ENCODE results near the gene MARK3. TPM values are rescaled to one million over a fixed set of nuclear protein-coding genes. Genes with fewer than 3 reads are reported as not detected.
A peak's percentile ranks its signal among the peaks of the same experiment; 100 is the strongest.

The MARK3 gene
- total RNA-seq, 1 experiment from 2014 or later, result 189 TPM

DNA sequence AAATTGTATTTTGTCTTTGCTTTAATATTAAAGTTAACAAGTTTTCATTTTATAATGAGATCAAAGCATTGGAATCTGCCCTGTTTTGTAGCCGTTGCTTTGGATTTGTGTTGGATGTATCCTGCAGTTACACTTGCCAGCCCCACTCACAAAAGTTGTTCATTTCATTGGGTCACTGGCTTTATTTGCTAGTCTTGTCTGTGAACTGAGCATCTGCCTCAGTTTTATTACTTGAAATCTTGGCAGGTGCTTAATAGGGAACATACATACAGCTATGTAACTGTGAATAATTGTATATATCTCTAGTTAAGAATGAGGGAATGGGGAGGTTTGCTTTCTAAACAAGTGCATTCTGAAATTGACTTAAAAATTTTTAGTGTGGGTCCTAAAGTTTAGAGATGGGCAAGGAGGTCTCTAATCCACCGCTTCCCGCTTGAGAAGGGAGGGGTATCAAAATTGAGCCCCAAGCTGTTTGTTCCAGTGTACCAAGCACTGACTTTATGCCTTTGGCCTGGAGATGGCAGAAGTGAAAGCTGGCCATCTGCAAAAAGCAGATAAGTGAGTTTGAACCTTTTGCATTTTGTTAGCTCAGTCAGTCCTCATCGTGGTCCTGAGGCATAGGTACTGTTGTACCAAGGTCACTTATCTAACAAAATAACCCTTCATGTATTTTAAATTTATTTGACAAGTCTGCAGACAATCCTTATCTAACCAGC is 41.9 kb upstream of the MARK3 start:
- H3K27ac ChIP-seq, result 0 out of 2 replicates have a peak overlapping the region, but pooled peaks have one; percentile 5
- TF ChIP-seq, protein P1, sequence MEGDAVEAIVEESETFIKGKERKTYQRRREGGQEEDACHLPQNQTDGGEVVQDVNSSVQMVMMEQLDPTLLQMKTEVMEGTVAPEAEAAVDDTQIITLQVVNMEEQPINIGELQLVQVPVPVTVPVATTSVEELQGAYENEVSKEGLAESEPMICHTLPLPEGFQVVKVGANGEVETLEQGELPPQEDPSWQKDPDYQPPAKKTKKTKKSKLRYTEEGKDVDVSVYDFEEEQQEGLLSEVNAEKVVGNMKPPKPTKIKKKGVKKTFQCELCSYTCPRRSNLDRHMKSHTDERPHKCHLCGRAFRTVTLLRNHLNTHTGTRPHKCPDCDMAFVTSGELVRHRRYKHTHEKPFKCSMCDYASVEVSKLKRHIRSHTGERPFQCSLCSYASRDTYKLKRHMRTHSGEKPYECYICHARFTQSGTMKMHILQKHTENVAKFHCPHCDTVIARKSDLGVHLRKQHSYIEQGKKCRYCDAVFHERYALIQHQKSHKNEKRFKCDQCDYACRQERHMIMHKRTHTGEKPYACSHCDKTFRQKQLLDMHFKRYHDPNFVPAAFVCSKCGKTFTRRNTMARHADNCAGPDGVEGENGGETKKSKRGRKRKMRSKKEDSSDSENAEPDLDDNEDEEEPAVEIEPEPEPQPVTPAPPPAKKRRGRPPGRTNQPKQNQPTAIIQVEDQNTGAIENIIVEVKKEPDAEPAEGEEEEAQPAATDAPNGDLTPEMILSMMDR (conservative IDR thresholded peaks at IDR 0.05), result no peak
- no peak for TF ChIP-seq EZH2 (IDR thresholded peaks at IDR 0.05; ENCODE audit: low read depth)
- no TSS peak for BruUV-seq (replicated peaks)
- peaks cover 29% of the 10 kb centered on the region for H3K79me2 ChIP-seq (ENCODE audit: low read depth)
- POLR2A ChIA-PET (ENCODE audit: unreplicated experiment), result interaction anchor here (0.6 to 0.8 kb wide), 3 partner anchors 12 to 172 kb away, joined by 3 to 8 read pairs (median 8); no protein-coding TSS in a partner anchor
- no peak overlapping the region for H3K4me2 ChIP-seq
- CTCF ChIA-PET, result interaction anchor here (0.5 kb wide), 1 partner anchor 48 kb away, joined by 7 read pairs; no protein-coding TSS in a partner anchor
- H3F3A ChIP-seq (ENCODE audit: insufficient read depth, low read depth), result peaks cover 99% of the 10 kb centered on the region
- peaks cover 3% of the 10 kb centered on the region; the same call in 1 of the 2 replicates for H3K4me1 ChIP-seq (replicated peaks; ENCODE audit: insufficient read depth)
- no peak for DNase-seq
- H3K4me3 ChIP-seq, result no peak overlapping the region
- H3K9me3 ChIP-seq (ENCODE audit: insufficient read depth, low read depth), result no peaks in the 10 kb centered on the region
- H4K20me1 ChIP-seq (ENCODE audit: insufficient read depth), result peaks cover 72% of the 10 kb centered on the region
- no peaks in the 10 kb centered on the region for H3K9me2 ChIP-seq (ENCODE audit: insufficient read depth)
- intact Hi-C loops (cut with micrococcal nuclease; ENCODE audit: unreplicated experiment), result no loop called here
- peaks cover 64% of the 10 kb centered on the region for H3K36me3 ChIP-seq (ENCODE audit: low read depth)
- no peaks in the 10 kb centered on the region for H3K27me3 ChIP-seq (ENCODE audit: insufficient read depth, low read depth)
- no peak overlapping the region for H2AFZ ChIP-seq

DNA sequence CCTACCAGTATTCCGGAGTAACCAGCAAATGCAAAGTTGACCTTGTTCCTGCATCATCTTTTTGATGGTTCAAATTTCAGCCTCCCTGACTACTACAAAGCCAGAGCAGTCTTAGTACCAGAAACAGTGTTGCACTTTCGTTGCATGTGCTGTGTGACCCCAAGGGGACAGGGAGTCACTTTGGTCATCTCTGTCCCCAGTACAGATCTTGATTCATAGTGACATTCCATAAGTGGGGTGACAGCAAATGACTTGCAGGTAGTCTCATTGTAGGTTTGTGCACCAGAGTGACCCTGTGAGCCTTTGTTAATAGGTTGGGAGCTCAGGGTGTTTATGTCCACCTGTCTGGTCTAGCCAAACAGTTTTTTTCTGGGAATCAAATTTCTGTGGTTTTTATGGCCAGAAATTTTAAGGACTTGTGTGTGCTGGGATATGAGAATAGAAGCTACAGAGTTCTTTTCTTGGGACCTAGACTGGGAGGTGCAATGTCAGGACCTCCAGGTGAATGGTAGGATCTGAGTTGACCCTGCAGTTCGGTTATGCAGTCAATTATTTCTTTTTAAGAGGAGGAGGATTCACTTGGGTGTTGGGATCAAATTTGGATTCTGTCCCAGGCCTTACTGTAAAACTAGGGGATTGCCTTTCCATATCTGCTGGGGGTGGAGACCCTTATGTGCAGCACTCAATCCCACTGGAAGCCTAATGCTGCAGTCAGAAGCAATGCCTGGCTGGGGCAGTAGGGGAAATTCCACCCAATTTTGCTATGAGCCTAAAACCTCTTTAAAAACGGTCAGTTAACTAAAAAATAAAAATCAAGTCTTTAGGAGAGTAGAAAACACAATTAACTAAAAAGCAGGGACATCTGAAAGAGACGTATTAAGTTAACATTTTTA is 41.1 kb upstream of the MARK3 start:
- BruUV-seq (replicated peaks), result no TSS peak
- H3K27me3 ChIP-seq (ENCODE audit: insufficient read depth, low read depth), result no peaks in the 10 kb centered on the region
- H3K9me2 ChIP-seq (ENCODE audit: insufficient read depth), result no peaks in the 10 kb centered on the region
- H2AFZ ChIP-seq, result no peak overlapping the region
- peaks cover 21% of the 10 kb centered on the region for H3K79me2 ChIP-seq (ENCODE audit: low read depth)
- intact Hi-C loops (cut with micrococcal nuclease; ENCODE audit: unreplicated experiment), result no loop called here
- peaks cover 6% of the 10 kb centered on the region; the same call in 1 of the 2 replicates for H3K4me1 ChIP-seq (replicated peaks; ENCODE audit: insufficient read depth)
- H3K27ac ChIP-seq, result peak overlapping the region; percentile 5; the same call in 1 of the 2 replicates
- H3K36me3 ChIP-seq (ENCODE audit: low read depth), result peaks cover 56% of the 10 kb centered on the region
- CTCF ChIA-PET, result interaction anchor here (0.5 kb wide), 1 partner anchor 47 kb away, joined by 7 read pairs; no protein-coding TSS in a partner anchor
- peaks cover 64% of the 10 kb centered on the region for H4K20me1 ChIP-seq (ENCODE audit: insufficient read depth)
- peaks cover 99% of the 10 kb centered on the region for H3F3A ChIP-seq (ENCODE audit: insufficient read depth, low read depth)
- DNase-seq, result no peak
- POLR2A ChIA-PET (ENCODE audit: unreplicated experiment), result interaction anchor here (0.5 to 0.6 kb wide), 3 partner anchors 28 to 623 kb away, joined by 4 to 15 read pairs (median 5); no protein-coding TSS in a partner anchor
- no peak overlapping the region for H3K4me3 ChIP-seq
- no peak overlapping the region for H3K4me2 ChIP-seq
- H3K9me3 ChIP-seq (ENCODE audit: insufficient read depth, low read depth), result no peaks in the 10 kb centered on the region
- TF ChIP-seq EZH2 (IDR thresholded peaks at IDR 0.05; ENCODE audit: low read depth), result no peak
- TF ChIP-seq, protein P1 (conservative IDR thresholded peaks at IDR 0.05), result no peak

GRCh38 chr14:103346286-103346685 is 38.9 kb upstream of the MARK3 start:
- peaks cover 35% of the 10 kb centered on the region for H3K36me3 ChIP-seq (ENCODE audit: low read depth)
- H3K27ac ChIP-seq, result peak overlapping the region; percentile 18
- H3F3A ChIP-seq (ENCODE audit: insufficient read depth, low read depth), result peaks cover 79% of the 10 kb centered on the region
- no peak overlapping the region for H2AFZ ChIP-seq
- no peak overlapping the region for H3K4me3 ChIP-seq
- H3K9me3 ChIP-seq (ENCODE audit: insufficient read depth, low read depth), result no peaks in the 10 kb centered on the region
- no peak overlapping the region for H3K4me2 ChIP-seq
- no peak for TF ChIP-seq EZH2 (IDR thresholded peaks at IDR 0.05; ENCODE audit: low read depth)
- TF ChIP-seq, protein P1 (conservative IDR thresholded peaks at IDR 0.05), result no peak
- no peak for DNase-seq
- BruUV-seq (replicated peaks), result no TSS peak
- CTCF ChIA-PET, result interaction anchor here (0.6 kb wide), 1 partner anchor 707 kb away, joined by 7 read pairs; no protein-coding TSS in a partner anchor
- no peaks in the 10 kb centered on the region for H3K27me3 ChIP-seq (ENCODE audit: insufficient read depth, low read depth)
- H4K20me1 ChIP-seq (ENCODE audit: insufficient read depth), result peaks cover 42% of the 10 kb centered on the region
- POLR2A ChIA-PET (ENCODE audit: unreplicated experiment), result interaction anchor here (0.5 to 0.7 kb wide), 3 partner anchors 16 to 185 kb away, joined by 5 to 23 read pairs (median 6); no protein-coding TSS in a partner anchor
- intact Hi-C loops (cut with micrococcal nuclease; ENCODE audit: unreplicated experiment), result no loop called here
- 0 out of 2 replicates have a peak, but pooled peaks cover 4% of the 10 kb centered on the region for H3K79me2 ChIP-seq (ENCODE audit: low read depth)
- H3K9me2 ChIP-seq (ENCODE audit: insufficient read depth), result no peaks in the 10 kb centered on the region
- H3K4me1 ChIP-seq (replicated peaks; ENCODE audit: insufficient read depth), result peaks cover 6% of the 10 kb centered on the region; the same call in 1 of the 2 replicates

Data from PC-9 (cell line).